AG08395 (cell line): Measurements from ENCODE around the gene CFAP221.
A peak's percentile ranks its signal among the peaks of the same experiment; 100 is the strongest.

Experiments used
- DNase-seq: peaks from one replicate; pipeline ENCODE4 v3.0.0; 2012; ENCODE audit warnings: mixed read lengths, low spot score

Gene CFAP221

DNA sequence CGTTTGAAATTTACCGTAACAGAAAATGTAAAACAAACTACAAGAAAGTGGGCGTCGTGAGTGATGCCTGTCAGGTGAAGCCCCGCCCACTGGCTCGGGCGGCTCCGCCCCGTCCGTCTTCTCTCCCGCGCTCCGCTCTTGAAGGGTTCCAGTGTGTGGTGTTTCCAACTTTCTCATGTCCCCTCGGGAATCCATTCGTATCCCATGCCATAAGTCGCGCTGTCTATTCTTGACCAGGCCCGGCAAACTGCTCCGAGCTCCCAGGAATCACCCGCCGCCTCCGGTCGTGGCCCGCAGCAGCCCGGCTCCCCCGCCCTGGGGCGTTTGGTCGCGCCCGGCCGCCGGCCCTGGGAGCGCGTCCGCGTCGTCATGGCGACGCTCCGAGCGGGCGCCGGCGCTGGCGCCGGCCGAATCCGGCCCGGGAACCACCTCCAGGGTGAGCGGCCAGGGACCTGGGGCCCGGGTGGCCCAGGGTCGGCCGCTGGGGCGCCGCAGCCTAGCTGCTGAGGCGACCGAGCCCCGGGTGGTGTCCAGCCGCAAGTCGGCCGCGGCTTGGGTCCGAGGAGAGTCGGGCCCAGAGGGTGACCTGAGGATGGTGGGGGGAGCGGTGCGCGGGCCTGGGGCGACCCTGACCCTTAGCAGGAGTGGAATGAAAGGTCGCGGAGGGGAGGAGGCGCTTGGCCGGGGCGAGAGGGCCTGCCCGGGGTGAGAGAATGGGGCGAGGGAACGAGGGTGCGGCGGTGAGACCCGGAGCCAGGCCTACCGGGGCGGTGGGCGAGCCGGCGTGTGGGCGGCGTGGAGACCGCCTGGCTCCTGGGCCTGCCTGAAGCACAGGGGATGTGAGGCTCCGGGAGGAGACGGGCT lies at the start of gene CFAP221:
TSS of gene CFAP221 (plus strand) at position 375 of the 864 bp plus-strand sequence. CDS start 1,683 bp downstream, outside the sequence.
- DNase-seq = peak; percentile 79

DNA sequence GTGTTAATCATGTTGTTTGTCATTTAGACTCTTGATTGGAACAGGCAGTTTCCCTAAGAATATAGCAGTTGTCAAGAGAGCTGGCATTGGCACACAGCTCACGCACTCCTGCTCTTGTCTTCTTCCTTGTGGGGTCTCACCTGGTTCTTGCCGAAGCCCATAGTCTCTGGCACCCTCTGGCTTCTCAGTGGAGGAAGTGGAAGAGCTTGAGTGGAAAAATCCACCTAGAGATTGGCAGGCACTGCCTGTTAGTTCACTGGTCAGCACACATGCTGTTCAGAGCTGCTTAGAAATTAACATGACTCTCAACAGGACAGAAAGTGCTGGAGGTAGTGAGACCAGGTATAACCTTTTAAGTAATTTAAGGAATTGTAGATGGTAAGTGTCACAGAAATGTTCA lies 48.3 kb upstream of the CFAP221 start:
- DNase-seq = no peak

DNA sequence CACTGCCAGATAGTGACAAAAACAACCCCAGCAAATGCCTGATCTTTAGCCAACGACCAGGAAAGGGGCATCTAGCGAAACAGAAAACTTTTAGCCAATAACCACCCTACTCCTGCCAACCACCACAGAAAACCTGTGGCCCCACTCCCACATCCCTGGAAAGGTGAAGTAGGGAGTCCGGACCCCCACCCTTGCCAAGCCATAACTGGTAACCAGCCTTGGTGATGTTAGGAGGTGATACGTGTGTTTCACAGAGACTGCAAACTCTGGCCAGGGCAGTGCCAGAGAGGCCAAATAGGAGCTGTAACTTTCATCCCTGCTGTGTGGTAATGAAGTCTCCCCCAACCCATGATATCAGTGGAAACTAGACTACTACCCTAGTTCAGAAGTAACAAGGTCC lies 47.6 kb upstream of the CFAP221 start:
- no peak for DNase-seq

DNA sequence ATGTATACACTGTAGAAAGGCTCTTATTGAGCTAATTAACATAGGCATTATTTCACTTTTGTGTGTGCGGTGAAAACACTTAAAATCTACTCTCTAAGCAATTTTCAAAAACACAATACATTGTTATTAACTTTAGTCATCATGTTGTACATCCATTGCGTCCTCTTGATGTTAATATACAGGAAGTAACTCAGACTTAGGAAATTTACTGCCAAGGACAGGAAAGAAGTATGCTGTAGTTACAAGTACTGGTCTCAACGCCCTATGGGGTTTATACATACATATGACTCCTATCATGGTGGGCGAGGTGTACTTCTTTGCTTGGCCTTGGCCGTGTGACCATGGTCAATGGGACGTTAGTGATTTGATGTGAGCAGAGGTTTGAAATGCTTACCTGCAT lies 35.5 kb upstream of the CFAP221 start:
- no peak for DNase-seq

DNA sequence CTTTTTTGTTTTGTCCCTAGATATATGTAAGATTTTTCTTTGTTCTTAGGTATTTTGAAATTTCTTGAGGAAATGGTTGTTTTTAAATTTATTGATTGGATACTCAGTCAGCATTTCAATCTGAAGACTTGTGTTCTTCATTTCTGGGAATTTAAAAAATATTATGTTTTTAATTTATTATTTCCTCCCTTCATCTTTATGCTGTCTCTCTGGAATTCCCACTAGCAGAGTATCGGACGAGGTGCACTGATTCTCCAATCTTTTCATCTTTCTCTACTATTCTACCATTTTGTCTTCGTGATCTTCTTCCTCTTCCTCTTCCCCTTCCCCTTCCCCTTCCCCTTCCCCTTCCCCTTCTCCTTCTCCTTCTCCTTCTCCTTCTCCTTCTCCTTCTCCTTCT lies 32.3 kb upstream of the CFAP221 start:
- DNase-seq = no peak

DNA sequence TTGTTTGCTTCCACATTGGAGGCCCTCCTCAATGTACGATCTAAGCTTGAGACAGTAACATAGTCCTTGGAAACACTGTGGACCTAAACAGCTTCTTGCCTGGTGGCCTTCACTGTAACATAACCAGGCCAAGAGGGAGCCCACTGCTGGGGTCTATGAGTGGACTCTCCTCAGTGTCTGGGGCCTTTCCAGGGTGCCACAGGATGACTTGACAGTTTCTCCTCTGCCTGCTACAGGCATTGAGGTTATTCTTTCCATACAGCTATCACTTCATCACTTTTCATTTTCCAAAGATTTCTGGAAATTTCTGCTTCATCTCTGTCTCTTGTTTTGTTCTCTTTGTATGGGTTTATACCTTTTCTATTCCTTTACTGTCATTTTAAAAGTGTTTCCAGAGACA lies 31.3 kb upstream of the CFAP221 start:
- no peak for DNase-seq

DNA sequence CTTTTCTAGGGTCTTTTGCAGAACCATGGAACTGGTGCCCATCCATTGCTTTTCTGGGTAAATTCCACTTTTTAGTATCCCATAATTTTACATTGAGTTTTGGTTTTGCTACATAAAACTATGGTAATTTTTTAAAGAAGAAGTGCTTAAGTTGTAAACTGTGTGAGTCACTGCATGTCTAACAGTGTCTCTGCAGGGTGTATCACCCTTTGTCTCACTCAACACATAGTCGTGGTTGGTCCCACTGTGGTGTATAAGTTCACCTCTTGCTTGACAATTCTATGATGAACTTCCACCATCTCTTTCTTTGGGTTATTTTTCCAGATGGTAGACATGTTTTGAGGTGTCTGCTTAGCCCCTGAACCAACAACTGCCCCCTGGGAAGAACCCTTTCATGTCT lies 30.4 kb upstream of the CFAP221 start:
- no peak for DNase-seq

DNA sequence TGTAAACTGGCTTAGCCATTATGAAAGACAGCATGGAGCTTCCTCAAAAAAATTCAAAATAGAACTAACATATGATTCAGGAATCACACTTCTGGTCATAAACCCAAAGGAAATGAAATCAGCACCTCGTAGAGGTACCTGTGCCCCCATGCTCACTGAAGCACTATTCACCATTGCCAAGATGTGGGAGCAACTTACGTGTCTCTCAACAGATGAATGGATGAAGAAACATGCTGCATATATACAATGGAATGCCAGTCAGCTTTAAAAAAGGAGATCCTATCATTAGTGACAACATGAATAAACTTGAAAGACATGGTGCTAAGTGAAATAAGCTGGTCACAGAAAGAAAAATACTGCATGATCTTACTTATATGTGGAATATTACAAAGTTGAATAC lies 28.1 kb upstream of the CFAP221 start:
- DNase-seq = no peak

DNA sequence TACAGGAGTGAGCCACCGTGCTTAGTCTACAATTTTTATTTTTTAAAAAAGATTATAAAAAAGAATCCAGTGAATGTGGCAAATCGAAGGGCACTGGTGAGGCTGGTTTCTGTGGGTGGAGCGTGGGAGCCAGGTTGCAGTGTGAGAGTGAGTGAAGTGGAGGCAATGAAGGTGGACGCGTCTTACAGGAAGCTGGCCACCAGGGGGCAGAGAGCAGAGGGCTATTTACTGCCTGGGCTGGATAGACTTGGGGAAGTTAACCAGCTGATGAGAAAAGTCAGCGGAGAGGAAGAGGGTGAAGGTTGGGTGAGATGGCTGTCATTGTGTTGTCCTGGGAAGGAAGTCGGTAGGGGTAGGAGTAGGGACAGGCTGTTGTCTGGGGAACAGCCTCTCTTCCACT lies 26.8 kb upstream of the CFAP221 start:
- DNase-seq = peak; percentile 71

DNA sequence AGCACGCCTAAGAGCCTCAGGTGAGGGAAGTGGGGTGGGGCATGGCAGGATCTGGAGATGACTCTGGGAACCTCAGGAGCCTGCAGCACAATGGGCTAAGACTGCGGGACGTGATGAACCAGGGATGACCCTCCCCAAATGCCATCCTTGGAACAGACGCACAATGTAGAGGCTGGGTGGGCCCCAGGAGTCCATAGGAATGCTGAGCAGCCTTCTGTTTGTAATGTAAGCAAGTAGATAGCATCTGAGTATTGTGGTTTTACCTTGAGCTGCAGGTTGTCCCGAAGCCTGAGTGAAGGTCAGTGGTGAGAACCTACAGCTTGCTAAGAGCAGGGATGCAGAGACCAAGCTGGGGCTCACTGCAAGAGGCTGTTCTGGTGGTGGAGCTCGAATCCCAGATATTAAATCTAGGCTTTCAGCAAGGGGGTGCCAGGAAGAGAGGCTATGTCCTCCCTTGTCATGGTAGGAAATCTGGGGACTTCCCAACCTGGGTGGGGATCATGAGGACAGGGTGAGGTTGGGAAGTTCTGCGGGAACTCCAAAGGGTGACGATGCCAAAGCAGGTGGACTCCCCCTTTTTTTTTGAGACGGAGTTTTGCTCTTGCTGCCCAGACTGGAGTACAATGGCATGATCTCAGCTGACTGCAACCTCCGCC lies 25.7 kb upstream of the CFAP221 start:
- DNase-seq = no peak

DNA sequence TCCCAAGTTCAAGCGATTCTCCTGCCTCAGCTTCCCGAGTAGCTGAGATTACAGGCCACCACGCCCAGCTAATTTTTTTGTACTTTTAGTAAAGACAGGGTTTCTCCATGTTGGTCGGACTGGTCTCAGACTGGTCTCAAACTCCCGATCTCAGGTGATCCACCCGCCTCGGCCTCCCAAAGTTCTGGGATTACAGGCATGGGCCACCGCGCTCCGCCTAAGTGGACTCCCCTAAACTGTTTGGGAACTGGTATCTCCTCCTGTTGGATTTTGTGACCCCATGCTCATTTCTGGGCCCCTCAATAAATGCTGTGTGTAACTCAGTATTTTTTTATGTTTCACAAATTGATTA lies 25.2 kb upstream of the CFAP221 start:
- DNase-seq = no peak

DNA sequence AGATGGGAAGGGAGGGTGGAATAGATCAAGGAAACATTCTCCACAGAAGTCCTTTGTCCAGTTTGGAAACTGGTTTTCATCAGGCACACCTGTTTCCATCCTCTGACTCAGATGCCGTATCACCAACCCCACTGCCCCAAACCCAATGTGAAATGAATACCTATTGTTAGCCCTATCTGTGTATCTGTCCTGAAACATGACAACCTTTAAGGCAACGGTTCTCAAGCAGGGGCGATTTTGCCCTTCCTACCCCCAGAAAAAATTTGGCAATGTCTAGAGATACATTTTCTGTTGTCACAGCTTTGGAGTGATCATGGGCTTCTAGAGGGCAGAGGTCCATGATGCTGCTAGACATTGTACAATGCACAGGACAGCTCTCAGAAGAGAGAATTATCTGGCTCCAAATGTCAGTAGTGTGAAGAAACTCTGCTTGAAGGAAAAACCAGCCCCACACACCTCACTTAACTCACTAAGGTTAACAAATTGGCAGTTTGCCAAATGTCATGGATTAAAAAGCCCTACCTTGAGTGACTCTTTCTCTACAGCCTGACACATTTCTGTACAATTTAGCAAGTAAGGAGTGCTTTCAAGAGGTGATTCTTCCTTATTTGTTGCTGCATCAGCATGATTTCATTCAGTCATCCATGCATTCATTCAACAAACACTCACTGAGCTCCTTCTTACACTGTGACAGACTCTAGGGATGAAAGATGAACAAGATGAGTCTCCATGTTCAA lies 23.4 kb upstream of the CFAP221 start:
- DNase-seq = no peak

DNA sequence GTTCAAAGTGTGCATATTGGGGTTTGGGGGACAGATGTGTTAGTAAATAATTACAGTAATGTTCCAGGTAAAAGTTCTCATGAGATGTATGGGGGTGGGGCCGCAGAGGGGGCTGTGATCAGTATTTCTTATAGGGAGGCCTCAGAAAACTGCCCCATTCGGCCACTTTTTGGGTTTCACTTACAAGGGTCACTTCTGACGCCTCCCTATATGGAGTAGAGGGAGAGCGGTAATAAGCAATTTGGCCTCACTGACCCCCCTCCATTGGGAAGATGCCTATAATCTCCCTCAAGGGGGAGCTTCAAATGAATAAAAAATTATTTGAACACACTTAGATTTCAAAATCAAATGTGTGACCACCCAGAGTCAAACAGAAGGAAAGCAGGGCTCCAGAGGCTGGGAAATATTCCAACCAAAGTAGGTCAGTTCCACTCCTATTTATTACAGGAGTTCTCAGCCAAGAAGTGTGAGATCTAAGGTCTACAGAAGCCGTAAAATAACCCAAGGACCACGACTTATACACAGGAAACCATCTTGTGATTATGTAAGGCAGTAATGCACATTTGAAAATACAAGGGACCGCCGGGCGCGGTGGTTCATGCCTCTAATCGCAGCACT lies 22.7 kb upstream of the CFAP221 start:
- no peak for DNase-seq

DNA sequence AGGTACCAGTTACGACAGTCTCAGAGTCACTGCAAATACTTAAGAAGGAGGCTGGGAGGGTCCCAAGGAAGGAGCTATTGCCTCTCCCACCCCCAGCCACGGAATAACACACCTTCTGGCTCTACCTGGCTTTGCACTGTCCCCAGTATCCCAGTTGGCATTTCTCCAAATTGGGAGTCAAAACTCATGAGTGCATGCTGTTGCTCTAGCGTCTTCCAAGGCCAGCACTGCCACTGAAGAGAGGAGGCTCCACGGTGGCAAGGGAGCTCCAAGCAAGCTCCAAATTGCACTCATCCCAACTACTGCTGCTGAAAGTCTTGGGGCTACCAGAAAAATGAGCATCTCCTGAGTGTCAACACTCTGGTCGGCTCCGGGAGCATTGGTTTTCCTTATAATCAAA lies 21.6 kb upstream of the CFAP221 start:
- no peak for DNase-seq

DNA sequence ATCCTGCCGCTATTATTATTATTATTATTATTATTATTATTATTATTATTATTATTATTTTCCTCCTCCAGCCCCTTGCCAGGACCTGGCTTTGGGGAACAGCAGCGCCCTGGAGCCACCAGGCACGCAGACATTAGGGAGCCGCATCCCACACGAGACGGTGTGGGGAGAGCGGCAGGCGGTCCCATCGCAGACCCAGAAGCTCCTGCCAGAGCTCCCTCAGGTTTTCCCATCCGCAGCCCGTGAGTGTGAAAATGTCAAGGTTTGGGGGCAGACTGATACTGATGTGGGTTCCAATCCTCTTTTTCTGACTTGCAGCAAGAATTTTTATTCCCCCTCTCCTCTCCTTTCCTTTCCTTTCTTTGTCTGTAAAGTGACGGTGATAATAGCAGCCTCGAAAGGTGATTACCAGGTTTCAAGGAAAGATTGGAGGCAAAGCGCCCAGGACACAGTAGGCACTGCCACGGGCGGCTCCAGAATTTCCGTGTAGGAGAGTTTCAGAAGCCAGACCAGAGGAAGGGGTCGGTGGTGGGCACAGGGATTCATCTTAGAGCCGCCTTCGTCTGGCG lies 20.8 kb upstream of the CFAP221 start:
- DNase-seq = no peak

DNA sequence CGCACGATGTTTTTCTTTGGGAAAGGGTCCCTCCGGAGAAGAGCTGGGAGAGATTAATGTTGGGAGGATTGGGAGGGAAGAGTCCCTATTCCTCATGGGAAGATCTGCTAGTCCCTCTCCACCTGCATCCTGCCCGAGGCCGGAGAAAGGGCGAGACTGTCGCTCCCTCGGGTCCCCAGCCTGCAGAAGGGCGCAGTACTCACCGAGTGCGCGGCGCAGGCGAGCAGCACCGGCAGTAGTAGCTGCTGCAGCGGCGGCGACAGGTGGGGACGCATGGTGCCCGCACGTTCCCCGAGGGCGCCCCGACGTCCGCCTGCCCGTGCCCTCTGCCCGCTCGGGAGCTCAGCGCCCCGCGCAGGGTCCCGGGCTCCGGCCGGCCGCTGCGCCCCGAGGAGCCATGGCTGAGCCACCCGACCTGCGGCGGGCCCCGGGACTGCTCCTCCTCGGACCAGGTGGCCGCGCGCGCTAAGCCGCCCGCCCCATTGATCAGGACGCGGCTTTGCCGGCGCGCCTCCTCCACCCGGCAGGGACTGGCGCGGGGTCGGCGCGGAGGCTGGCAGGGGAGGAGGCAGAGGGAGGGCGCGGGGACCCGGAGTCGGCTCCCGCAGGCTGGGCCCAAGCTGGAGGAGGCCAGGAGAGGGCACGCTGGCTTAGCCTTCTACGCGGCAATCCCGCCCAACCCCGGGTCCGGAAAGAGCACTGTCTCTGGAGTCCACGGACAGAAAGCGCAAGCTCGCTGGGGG lies 20.1 kb upstream of the CFAP221 start, which contains the start of gene SCTR:
TSS of gene SCTR (minus strand) at position 532 of the 743 bp plus-strand sequence. CDS start at position 275, 257 bp downstream.
- DNase-seq = no peak

DNA sequence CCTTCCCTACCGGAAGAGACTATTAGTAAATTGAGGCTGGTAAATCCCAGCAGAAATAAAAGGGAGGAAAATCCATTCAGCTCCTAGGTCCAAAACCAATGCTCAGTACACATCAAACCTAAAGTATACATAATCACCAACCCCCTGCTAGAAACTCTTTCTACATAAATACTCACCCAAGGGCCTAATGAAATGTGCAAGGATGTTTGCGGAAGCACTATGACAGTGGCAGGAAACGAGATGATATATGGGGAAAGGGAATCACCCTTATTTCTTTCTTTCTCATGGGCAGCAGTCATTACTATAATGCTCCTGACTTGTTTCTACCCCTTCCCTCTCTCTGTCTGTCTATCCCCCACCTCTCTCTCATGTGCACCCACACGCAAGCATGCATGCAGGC lies 18.6 kb upstream of the CFAP221 start:
- DNase-seq = no peak

DNA sequence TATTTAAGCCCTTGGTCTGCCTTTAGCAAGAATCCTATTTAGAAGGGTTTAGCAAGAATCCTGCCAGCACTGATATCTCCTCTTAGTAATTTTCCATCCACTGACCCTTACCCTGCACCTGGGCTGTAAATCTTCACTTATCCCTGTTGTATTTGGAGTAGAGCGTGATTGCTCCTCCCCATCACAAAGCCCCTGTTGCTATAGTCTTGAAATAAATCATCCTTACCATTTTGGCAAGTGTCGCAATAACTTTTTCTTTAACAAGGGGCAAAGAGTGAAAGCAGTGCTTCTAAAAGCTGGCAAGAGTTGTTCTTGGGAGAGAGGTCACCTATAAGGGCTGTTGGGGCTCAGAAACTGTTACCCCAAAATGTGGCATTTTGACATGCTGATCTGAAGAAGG lies 16.2 kb upstream of the CFAP221 start:
- no peak for DNase-seq

DNA sequence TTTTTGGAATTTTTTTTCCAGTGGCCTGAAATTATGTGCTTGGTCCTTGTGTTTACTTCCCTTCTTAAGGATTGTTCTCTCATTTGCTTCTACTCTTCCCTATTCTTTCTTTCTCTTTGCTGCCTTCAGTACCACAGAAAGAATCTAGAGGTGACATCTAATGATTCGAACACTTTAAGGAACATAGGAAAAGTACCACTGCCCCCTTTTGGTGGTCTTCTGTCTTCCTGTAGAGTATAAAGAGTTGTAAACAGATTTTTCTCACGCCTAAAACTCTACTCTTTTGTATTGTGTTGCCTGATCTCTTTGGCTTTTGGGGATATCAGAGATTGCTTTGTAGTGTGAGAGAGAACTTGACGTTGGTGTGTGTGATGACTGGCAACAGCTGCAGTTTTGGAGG lies 13.0 kb upstream of the CFAP221 start:
- no peak for DNase-seq

DNA sequence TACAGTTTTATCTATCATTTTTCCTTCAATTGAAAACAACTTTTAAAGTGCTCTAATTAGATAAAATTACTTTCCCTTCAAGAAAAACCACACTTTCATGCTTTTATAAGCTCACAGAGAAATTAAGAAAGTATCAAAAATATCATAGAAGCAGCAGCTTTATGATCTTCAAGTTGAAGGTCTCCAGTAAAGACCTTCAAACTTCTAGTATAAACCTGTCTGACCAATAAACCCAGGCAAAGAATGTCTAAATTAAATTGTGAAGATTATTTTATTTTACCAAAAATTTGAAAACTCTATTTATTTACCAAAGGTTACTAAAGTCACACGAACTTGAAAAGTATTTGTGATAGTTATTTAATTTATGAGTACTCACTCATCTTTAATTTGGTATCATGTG lies 10.7 kb upstream of the CFAP221 start:
- DNase-seq = no peak

DNA sequence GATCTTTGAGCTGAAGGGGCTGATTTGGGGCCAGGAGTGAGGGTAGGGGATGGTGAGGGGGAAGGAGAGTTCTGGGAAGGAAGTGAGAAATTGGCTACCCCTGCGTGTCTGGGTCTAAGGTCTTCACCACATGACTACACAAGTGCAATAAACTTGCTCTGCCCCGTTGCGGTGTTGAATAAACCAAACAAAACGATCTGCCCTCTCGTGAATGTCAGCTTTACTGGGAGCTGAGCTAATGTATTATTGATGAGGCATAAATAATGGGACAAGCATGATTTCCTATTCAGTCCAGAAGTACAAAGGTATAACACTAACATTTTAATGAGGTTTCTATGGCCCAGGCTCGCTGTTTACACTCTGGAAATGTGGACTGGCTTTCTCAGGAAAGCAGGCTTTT lies 8.0 kb upstream of the CFAP221 start:
- DNase-seq = no peak
